Mesothelial cell of epicardium (in vitro differentiated cells): ENCODE measurements around the gene STARD3. TPM values are rescaled to one million over a fixed set of nuclear protein-coding genes. Genes with fewer than 3 reads are reported as not detected.

Experiments
- DNase-seq, 2 experiments: peaks; one replicate each; pipeline ENCODE4 v3.0.0; 2021; ENCODE audit warnings: low spot score in 2 of 2; ENCODE audit not compliant: unreplicated experiment in 2 of 2
- H3K27ac Mint-ChIP-seq: 2 replicates; pipeline ENCODE4 v1.8.0; 2021; ENCODE audit warnings: mixed read lengths
- H3K27me3 Mint-ChIP-seq: 2 replicates; pipeline ENCODE4 v1.8.0; 2021; ENCODE audit warnings: low read depth, mixed read lengths
- H3K36me3 Mint-ChIP-seq: 2 replicates; pipeline ENCODE4 v1.8.0; 2021; ENCODE audit warnings: mixed read lengths
- H3K4me1 Mint-ChIP-seq: 2 replicates; pipeline ENCODE4 v1.8.0; 2021; ENCODE audit warnings: mixed read lengths
- H3K4me3 Mint-ChIP-seq: 2 replicates; pipeline ENCODE4 v1.8.0; 2021; ENCODE audit warnings: mild to moderate bottlenecking, moderate library complexity, mixed read lengths
- H3K9me3 Mint-ChIP-seq: 2 replicates; pipeline ENCODE4 v1.8.0; 2021; ENCODE audit warnings: mixed read lengths
- CTCF ChIP-seq: fragments of 200-600 bp; sonication (generic); IDR thresholded peaks from one replicate; pipeline ENCODE4 v1.5.0; 2021; ENCODE audit warnings: antibody characterized with exemption; ENCODE audit not compliant: unreplicated experiment
- total RNA-seq: library from RNA; stranded (reverse); gene quantifications from 3 replicates; pipeline ENCODE4 v1.2.1, GENCODE V29; 2021

Gene STARD3
- total RNA-seq, 1 donor from 2014 or later = 56.2 TPM

GRCh38 chr17:39671651-39672521 is 34.9 kb downstream of the STARD3 start:
- Mint-ChIP-seq H3K36me3 (no peaks in the 10 kb centered on the region), H3K9me3 (no peaks in the 10 kb centered on the region), H3K4me1 (peaks cover 22% of the 10 kb centered on the region), H3K27ac (no peak overlapping the region), H3K27me3 (peaks cover 41% of the 10 kb centered on the region), H3K4me3 (no peak overlapping the region)
- no peak for DNase-seq
- TF ChIP-seq CTCF = no peak

- no peak for TF ChIP-seq CTCF
- H3K36me3 Mint-ChIP-seq = no peaks in the 10 kb centered on the region
Measured at GRCh38 chr17:39672522-39673334, 35.8 kb downstream of the STARD3 start.

GRCh38 chr17:39673335-39674081 is 36.6 kb downstream of the STARD3 start:
- no peak for DNase-seq
- Mint-ChIP-seq H3K4me1 (peaks cover 31% of the 10 kb centered on the region), H3K27ac (no peak overlapping the region), H3K36me3 (no peaks in the 10 kb centered on the region), H3K4me3 (no peak overlapping the region), H3K27me3 (peaks cover 30% of the 10 kb centered on the region), H3K9me3 (no peaks in the 10 kb centered on the region)
- no peak for TF ChIP-seq CTCF

More at GRCh38 chr17:39672522-39673334, 35.8 kb downstream of the STARD3 start:
- peaks cover 35% of the 10 kb centered on the region for H3K27me3 Mint-ChIP-seq
- no peaks in the 10 kb centered on the region for H3K9me3 Mint-ChIP-seq
- H3K4me3 Mint-ChIP-seq = no peak overlapping the region
- H3K27ac Mint-ChIP-seq = no peak overlapping the region
- DNase-seq = no peak
- H3K4me1 Mint-ChIP-seq = peaks cover 28% of the 10 kb centered on the region

- Mint-ChIP-seq H3K4me3 (no peak overlapping the region), H3K4me1 (peaks cover 28% of the 10 kb centered on the region), H3K27ac (no peak overlapping the region), H3K36me3 (no peaks in the 10 kb centered on the region), H3K27me3 (peaks cover 26% of the 10 kb centered on the region), H3K9me3 (no peaks in the 10 kb centered on the region)
- no peak for DNase-seq
- no peak for TF ChIP-seq CTCF
Measured at GRCh38 chr17:39674179-39674578, 37.2 kb downstream of the STARD3 start.

GRCh38 chr17:39674702-39675389 is 37.9 kb downstream of the STARD3 start:
- H3K36me3 Mint-ChIP-seq = peaks cover under 1% of the 10 kb centered on the region
- H3K27ac Mint-ChIP-seq = peak overlapping the region; percentile 93
- no peaks in the 10 kb centered on the region for H3K9me3 Mint-ChIP-seq

More at GRCh38 chr17:39674702-39675389, 37.9 kb downstream of the STARD3 start:
- no peak for DNase-seq
- TF ChIP-seq CTCF = no peak
- peaks cover 28% of the 10 kb centered on the region for H3K4me1 Mint-ChIP-seq
- peaks cover 19% of the 10 kb centered on the region for H3K27me3 Mint-ChIP-seq
- no peak overlapping the region for H3K4me3 Mint-ChIP-seq
